OCI-M2 (cell line): ENCODE measurements around the gene SYT6.

ENCODE experiments used
- DNase-seq: peaks from one replicate; lab custom pipeline; 2025; ENCODE audit not compliant: unreplicated experiment; lab: John Stamatoyannopoulos, UW

The SYT6 gene

DNA sequence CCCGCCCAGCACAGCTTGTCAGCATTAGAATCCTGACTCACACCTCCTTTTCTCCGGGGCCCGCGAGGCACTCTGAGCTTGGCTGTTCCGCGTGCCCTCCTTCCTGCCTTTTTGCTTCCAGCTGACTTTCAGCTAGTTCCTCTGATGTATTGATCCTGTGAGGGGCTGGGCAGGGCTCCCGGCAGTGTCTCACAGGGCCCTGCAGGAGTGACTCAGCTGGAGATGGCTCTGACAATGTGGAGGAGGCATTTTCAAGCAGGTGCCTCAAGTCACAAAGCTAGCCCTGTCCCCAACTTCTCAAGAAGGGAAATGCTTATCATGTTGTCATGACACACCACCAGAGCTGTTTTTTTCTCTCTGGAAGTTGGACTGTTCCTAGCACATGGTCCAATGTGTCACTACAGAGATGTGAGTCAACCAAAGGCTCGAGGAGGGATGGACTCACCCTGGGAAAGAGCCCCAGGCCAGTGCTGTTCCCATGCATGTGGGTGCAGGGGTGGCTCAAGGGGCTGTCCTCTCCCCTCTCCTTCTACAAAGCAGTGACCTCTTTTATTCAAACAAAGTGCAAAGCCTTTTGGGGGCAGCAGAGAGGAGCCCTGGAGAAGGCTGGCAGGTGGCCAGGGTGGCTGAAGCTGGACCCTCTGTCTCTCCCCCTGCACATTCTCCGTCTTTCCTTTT is 30.6 kb downstream of the SYT6 start:
- no peak for DNase-seq

DNA sequence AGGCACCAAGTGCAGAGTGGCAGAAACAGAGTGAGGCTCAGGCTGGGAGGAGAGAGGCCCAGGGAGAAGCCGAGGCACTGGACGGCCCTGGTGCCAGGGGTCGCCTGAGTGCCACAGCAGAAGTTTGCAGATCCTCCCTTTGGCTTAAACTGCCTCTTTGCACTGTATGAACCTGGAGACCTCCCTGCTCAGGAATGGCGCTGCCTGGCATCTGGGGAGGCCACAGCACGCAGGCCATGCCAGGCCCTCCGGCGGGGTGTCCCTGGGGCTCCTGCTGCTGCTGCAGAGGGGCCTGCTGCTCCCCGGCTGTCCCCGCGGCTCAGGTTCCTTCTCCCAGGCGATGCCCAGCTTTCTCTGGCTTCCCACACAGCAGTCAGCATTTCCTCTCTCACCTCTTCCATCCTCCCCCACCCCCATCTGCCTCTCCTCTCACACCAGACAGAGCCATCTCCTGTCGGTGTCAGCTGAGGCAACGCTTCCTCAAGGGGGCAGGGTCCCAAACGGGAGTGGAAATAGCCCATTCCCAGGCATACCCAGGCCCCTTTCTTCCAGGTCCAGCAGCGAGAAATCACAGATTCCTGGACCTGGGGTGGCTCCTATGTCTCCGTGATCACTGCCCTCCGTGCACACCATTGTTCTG is 35.2 kb downstream of the SYT6 start:
- DNase-seq: no peak

DNA sequence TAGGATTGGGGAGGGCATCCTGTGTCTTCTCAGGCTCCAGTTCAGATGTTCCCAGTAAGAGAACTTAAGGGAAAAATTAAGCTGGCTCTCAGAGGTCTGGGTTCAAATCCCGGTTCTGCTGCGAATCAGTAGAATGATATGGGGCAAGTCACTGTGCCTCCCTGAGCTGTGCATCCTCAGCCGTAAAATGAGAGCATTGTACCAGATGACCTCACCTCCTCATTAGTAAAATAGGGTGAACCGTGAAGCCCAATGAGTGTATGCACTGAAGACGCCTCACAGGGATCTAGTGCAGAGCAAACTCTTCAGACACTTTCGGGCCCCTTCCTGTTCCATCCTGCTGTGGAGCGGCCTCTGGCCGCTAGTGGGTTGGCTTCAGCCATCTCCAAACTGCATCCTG is 36.0 kb downstream of the SYT6 start:
- DNase-seq: no peak

GRCh38 chr1:114116086-114116485 is 37.6 kb downstream of the SYT6 start:
- DNase-seq: no peak

GRCh38 chr1:114114185-114115094 is 39.2 kb downstream of the SYT6 start:
- no peak for DNase-seq

DNA sequence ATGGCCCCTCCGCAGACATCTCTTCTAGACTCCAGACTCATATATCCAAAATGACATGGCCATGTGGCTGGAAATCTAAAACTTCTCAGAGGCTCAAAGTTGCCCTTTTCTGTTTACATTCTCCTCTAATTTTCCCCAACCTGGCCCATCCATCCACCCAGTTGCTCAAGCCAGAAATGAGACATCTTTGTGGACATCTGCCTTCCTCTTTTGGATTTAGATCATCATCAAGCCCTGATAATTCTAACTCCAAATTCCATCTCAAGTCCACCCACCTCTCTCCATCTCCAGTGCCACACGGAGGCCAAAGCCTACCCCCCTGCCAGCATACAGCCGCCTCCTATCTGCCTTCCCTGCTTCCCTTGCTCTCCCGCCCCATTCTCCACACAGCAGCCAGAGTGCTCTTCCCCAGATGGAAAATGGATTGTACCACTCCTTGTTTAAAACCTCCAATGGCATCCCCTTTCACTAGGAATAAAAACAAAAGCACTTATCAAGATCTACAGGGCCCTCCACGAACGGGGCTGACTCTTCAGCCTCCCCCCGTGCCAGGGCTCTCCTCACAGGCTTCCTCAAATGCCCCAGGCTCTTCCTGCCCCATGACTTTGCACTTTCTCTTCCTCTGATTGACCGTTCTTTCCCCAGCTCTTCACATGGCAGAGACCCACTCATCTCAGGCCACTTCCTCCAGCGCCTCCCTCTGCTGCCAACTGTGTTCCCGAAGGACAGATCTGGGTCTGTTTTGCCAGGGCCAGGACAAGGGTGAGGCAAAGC is 40.1 kb downstream of the SYT6 start:
- no peak for DNase-seq

DNA sequence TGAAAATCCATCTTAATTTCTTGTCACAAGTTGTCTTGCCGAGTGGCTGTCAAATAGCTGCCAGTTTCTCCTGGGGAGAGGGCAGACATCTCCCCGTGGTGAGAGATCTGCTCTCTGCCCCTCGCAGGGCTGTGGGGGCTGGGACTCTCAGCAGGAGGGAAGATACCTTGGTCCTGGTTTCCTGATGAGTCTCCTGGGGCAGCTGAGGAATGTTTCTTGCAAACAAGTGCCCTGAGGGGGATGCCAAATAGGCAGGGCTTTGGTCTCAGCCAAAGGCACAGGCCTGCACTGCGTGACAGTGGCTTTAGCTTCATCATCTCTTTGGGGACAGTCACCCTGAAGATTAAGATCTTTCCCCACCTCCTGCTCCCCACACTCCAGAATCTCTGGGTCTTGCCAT is 40.9 kb downstream of the SYT6 start:
- no peak for DNase-seq

DNA sequence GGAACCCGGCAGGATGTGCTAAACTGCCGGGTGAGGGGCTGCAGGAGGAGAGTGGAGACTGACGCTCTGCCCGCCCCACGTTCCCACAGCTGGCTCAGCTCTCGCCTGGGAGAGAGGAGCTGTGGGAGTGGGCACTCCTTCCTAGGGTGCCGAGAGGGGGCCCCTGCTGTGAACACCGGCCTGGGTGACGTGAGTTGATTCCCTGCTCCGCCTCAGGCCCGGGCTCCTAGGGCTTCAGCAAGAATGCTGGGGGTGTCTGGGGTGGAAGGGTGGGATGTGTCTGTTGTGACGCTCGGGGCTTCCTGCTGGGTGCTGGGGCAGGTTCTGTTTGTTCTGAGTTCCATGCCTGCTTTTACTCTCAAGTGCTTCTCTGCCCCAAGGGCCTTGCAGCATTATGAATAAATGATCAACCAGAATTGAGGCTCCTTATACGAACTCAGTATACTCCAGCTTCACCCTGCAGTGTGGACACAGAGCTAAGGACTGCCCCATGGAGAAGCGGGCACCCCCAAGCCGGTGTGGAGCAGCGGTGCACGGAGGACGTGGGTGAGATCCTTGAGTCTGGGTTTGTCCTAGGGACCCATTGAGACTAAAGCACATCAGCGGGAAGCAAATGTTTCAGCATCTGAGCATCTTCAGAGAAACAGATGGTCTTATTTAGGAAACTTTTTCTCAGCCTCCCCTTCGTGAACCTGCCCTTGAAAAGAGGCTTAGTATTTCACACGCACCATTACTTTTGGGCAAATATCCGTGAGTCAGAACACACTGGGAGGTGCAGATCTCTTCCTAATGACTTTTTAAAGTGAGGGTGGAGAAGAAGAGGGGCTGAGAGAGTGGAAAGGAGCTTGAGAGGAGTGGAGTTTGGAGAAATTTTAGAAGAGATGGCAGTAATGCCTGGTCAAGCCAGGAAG is 41.7 kb downstream of the SYT6 start:
- DNase-seq: no peak

- no peak for DNase-seq
Measured at GRCh38 chr1:114109981-114110380, 43.7 kb downstream of the SYT6 start.

DNA sequence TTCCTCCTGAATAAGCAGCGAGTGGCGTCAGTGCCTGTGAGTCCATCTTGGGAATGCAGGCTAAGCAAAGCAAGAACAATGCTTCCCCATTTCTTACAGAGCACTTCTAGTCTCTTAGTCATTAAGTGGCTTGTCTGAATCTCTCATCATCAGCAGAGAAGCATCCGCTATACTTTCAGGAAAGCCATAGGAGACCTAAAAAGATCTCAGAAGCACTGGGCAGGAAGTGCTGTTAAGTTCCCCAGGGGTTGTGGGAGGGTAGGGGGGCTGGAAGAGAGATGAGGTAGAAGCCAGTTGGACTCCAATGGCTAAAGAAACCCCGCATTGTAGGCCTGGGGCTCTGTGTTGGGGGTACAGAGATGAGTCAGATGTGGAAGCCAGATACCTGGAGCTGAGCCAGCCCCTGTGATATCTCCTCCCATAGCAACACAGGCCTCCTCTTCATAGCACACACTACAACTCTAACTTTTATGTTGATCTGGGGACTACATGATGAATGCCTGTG is 44.9 kb downstream of the SYT6 start:
- DNase-seq: no peak

DNA sequence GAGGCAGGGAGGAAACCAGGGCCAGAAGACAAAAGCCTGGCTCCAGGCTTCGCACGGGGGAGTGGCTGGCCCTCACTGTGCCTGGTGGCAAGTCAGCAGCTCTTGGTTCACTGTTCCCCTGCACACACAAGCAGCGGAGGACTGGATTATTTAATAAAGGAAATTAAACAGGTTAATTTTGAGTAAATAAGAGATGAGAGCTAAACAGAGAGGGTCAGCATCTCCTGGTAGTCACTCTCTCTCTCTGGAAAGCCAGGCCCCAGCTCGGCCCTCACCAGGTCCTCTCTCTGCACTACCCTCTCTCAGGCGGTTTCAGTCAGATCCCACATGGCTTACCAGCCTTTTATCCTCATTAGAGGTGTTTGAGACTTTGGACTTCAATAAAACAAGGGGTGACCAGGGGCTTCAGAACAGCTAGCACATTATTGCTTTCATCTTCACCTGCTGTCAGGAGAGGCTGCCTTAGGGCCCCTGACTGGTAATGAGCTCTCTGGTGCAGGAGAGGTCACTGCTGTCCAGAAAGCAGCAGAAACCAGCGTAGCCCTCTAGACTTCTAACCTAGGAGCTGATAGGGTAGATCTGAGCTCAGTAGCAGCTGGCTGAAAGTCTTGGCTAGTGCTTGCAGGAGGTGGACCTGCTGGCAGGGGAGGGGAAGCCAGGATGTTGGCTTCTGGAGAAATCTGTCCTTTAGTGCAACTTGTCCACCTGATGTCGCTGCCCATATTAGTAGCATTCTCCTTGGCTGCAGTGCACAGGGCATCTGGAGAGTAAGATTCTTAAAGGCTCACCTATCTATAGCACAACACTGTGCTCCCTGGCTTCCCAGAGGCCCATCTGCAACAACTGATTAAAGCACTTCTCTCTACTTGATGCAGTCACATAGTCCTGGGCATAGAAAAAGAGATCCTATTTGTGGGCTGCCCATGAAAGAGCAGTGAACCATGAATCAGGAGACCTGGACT is 45.9 kb downstream of the SYT6 start:
- DNase-seq: no peak

GRCh38 chr1:114105421-114105979 is 48.2 kb downstream of the SYT6 start:
- DNase-seq: no peak

DNA sequence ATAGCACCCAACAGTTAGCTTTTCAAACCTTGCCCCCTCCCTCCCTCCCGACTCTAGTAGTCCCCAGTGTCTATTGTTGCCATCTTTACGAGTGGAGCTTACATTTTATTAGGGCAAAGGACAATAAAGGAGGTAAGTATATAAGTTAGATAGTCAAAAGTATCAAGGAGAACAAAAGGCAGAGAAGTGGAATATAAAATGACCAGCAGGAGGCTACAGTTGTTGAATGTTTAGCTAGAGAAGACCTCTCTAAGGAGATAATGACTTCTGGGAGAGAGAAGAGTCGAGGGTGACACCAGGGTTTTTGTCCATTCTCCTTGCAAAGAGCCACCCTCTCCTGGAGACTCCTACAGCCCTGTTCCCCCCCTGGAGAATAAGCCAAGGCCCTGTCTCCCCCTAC is 48.7 kb downstream of the SYT6 start:
- DNase-seq: no peak

- no peak for DNase-seq
Measured at GRCh38 chr1:114103992-114104391, 49.7 kb downstream of the SYT6 start.

DNA sequence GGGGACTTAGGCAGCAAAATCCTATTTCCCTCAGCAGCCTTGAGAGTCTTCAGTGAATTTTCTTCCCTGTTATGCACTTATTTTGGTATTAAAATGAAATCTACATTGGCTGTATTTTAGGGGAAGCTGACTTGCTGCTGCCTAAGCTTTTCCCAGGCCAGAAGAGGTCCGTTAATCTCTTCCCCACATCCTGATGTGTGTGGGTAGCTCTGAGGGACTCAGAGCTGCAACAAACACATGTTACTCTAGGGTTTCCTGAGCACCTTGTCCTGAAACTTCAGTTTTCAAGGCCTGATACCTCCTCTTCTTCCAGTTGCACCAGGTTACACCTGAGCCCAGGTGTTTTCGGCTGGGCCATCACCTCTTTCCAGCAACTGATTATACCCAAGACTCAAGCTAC is 51.5 kb downstream of the SYT6 start:
- no peak for DNase-seq

- DNase-seq: no peak
Measured at GRCh38 chr1:114100148-114100547, 53.5 kb downstream of the SYT6 start.

DNA sequence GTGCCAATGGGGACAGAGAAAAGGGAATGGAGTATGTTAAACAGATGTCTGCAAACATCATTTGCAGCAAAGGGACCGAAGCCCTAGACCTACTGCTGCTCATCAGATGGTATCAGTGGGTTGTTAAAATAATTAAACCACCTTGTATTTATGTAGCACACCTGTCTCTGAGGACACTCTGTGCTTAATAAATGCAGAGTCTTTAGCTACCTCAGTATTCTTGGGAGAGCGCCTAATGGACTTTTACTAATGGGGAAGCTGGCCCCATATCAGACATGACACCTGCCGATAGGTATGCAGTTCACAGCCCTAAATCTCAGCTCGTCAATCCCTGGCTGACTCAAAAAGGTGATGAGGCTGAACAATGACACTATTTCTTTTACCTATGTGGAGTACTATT is 54.4 kb downstream of the SYT6 start:
- no peak for DNase-seq

DNA sequence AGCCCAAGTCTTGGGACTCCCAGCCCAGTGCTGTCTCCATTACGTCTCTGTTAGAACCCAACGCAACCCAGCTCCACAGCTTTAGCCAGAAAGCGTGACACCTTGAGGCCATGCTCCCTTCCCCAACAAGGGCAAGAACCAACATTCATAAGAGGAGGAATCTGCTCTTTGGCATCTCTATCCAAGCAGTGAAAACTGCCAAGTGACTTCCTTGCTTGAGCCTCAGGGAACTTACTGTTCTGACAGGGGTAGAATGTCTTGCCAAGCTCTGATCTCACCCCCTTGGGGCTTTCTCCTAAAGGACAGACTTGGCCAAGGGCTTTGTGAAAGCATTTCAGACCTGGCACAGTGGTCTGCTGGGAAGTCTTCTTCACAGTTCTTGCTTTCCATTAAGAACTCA is 56.6 kb downstream of the SYT6 start:
- no peak for DNase-seq

- DNase-seq: no peak
Measured at GRCh38 chr1:114094675-114095074, 59.0 kb downstream of the SYT6 start.
